HG03457 (cell line): ENCODE measurements around the gene GNG3.
"Not testable (repeated sequence)": the region's sequence is repeated elsewhere in the genome, so short reads cannot be mapped to it uniquely, and the experiment has no call there.

ENCODE experiments used
- ATAC-seq: cut with Tn5 transposase; IDR thresholded peaks from one replicate; pipeline ENCODE4 v1.9.1; 2021; ENCODE audit warnings: moderate number of reproducible peaks; ENCODE audit not compliant: unreplicated experiment

The GNG3 gene

GRCh38 chr11:62707277-62707861 is at the start of gene GNG3, which contains the start of gene BSCL2:
Gene GNG3, plus strand, starts transcription at chr11:62707676. Its CDS starts 620 bp downstream, at chr11:62708296.
Gene BSCL2, minus strand, starts transcription at chr11:62707424. Its CDS starts 229 bp downstream, at chr11:62707195.
- no peak for ATAC-seq

GRCh38 chr11:62664405-62665074 is 42.9 kb upstream of the GNG3 start:
- peak; percentile 28 for ATAC-seq

GRCh38 chr11:62665075-62665598 is 42.3 kb upstream of the GNG3 start, which contains the start of the genes C11orf98 and CSKMT:
Gene C11orf98, minus strand, starts transcription at chr11:62665210. Its CDS starts 41 bp downstream, at chr11:62665169.
Gene CSKMT, plus strand, starts transcription at chr11:62665312. Its CDS starts 568 bp downstream, at chr11:62665880.
- peak; percentile 74 for ATAC-seq

- peak; percentile 7 for ATAC-seq
Observed at GRCh38 chr11:62665599-62666258, 41.7 kb upstream of the GNG3 start.

- ATAC-seq, result no peak
Observed at GRCh38 chr11:62666259-62666926, 41.1 kb upstream of the GNG3 start.

- no peak for ATAC-seq
Observed at GRCh38 chr11:62667460-62667859, 40.0 kb upstream of the GNG3 start.

- no peak for ATAC-seq
Observed at GRCh38 chr11:62669420-62670161, 37.9 kb upstream of the GNG3 start.

- no peak for ATAC-seq
Observed at GRCh38 chr11:62671236-62671607, 36.3 kb upstream of the GNG3 start.

- no peak for ATAC-seq
Observed at GRCh38 chr11:62671608-62672389, 35.7 kb upstream of the GNG3 start, which contains the start of the genes LBHD1 and UQCC3. Gene LBHD1, minus strand, starts transcription at chr11:62672267. Its CDS starts 2,236 bp downstream, at chr11:62670031. Gene UQCC3, plus strand, starts transcription at chr11:62671673. Its CDS starts 73 bp downstream, at chr11:62671746.

- ATAC-seq, result no peak
Observed at GRCh38 chr11:62673196-62673525, 34.3 kb upstream of the GNG3 start.

- not testable (repeated sequence) for ATAC-seq
Observed at GRCh38 chr11:62675415-62675814, 32.1 kb upstream of the GNG3 start.

- ATAC-seq, result no peak
Observed at GRCh38 chr11:62676698-62677097, 30.8 kb upstream of the GNG3 start.

- no peak for ATAC-seq
Observed at GRCh38 chr11:62677156-62677555, 30.3 kb upstream of the GNG3 start.

- ATAC-seq, result no peak
Observed at GRCh38 chr11:62677714-62678113, 29.8 kb upstream of the GNG3 start.

- ATAC-seq, result no peak
Observed at GRCh38 chr11:62678433-62678769, 29.1 kb upstream of the GNG3 start.

- ATAC-seq, result no peak
Observed at GRCh38 chr11:62678770-62679696, 28.4 kb upstream of the GNG3 start, which contains the start of gene UBXN1. Gene UBXN1, minus strand, starts transcription at chr11:62679073. Its CDS starts 150 bp downstream, at chr11:62678923.

GRCh38 chr11:62680825-62681240 is 26.6 kb upstream of the GNG3 start:
- no peak for ATAC-seq

GRCh38 chr11:62682518-62682917 is 25.0 kb upstream of the GNG3 start:
- no peak for ATAC-seq
